ENCODE results near the gene GLO1. TPM values are rescaled to one million over a fixed set of nuclear protein-coding genes. Genes with fewer than 3 reads are reported as not detected.
A peak's percentile ranks its signal among the peaks of the same experiment; 100 is the strongest.

Gene GLO1
- total and polyA plus RNA-seq, 9 of the 15 experiments (the other 6 are each of a cell fraction or from before 2014, with no cell fraction given) = 155 to 331 (median 203) TPM

DNA sequence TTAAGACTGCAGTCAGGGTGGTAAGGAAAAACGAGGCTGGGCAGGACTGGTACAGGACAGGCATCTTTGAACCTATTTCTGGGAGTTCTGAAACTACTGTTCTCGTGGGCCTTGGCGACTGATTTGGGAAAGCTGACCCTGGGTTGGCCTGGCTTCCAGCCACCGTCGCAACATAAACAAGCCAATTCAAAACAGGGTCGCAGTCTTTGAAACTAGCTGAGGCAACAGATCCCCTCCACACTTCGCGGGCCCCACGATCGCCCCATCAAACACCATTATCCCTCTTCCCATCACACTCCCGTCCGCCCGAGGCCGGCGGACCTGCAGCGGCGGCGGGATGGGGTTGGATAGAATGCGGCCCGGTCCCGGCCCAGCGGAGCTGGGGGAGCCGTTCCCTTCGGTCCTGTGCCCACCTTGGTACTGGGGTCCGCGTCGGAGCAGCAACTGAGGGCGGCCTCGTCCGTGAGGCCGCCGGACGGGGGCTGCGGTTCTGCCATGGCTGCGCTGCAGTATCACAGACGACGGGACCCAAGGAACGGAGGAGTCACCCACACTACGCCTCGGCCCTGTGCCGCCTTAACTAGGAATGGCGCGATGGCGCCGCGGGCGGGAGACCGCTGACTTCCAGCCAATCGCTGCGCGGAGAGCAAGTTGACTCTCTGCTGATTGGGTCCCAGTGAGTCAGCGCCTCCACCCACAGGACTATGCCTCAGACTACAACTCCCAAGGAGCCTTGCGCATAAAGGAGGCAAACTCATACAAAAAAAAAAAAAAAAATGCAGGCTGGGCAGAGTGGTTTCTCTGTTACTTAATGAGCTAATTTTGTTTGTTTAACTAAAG, at the start of gene GLO1 (continued):
- TF ChIP-seq, protein P1, sequence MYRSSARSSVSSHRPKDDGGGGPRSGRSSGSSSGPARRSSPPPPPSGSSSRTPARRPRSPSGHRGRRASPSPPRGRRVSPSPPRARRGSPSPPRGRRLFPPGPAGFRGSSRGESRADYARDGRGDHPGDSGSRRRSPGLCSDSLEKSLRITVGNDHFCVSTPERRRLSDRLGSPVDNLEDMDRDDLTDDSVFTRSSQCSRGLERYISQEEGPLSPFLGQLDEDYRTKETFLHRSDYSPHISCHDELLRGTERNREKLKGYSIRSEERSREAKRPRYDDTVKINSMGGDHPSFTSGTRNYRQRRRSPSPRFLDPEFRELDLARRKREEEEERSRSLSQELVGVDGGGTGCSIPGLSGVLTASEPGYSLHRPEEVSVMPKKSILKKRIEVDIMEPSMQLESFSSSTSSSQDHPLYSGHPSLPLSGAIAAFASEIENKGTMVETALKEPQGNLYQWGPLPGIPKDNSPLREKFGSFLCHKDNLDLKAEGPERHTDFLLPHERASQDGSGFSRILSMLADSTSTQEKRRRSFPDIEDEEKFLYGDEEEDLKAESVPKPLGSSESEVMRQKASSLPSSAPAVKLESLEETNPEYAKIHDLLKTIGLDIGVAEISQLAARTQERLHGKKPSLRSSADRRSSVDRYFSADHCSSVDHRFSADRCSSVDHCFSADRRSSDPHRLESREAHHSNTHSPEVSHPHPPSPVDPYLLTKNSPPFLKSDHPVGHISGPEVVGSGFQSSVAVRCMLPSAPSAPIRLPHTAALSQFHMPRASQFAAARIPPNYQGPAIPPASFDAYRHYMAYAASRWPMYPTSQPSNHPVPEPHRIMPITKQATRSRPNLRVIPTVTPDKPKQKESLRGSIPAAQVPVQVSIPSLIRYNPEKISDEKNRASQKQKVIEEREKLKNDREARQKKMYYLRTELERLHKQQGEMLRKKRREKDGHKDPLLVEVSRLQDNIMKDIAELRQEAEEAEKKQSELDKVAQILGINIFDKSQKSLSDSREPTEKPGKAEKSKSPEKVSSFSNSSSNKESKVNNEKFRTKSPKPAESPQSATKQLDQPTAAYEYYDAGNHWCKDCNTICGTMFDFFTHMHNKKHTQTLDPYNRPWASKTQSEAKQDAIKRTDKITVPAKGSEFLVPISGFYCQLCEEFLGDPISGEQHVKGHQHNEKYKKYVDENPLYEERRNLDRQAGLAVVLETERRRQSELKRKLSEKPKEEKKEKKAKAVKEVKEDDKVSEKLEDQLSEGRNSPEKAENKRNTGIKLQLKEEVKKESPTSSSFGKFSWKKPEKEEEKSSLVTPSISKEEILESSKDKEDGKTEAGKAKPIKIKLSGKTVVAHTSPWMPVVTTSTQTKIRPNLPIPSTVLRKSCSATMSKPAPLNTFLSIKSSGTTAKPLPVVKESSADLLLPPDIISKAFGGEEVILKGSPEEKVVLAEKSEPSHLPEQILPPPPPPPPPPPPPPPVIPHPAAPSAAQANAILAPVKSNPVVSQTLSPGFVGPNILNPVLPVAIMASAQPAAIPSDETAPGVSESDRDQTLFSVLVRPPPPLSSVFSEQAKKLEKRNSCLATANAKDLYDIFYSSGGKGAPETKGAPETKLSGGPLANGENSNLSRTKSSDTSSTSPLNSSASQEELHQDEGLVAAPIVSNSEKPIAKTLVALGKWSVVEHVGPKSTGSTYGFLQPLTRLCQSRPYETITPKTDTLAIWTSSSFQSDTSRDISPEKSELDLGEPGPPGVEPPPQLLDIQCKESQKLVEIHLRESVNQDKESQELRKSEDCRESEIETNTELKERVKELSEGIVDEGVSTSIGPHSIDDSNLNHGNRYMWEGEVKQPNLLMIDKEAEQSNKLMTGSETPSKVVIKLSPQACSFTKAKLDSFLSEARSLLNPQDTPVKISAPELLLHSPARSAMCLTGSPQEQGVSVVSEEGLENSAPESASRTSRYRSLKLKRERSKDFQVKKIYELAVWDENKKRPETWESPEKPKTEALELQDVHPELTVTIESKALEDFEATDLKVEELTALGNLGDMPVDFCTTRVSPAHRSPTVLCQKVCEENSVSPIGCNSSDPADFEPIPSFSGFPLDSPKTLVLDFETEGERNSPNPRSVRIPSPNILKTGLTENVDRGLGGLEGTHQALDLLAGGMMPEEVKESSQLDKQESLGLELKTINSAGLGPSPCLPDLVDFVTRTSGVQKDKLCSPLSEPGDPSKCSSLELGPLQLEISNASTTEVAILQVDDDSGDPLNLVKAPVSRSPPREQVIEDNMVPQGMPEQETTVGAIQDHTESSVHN (IDR thresholded peaks at IDR 0.05; ENCODE audit: borderline replicate concordance in 1 of 2, low read depth in 1 of 2) = peak in 1 of 2 experiments; percentile 75; a peak in 1 of 4 replicates
- TF ChIP-seq STAT5A (IDR thresholded peaks at IDR 0.05; ENCODE audit: borderline replicate concordance, low read length) (no peak; the same call in 1 of the 2 replicates), ZSCAN32 (CRISPR knock-in tag; IDR thresholded peaks at IDR 0.05) (no peak), FOSL1 (tag; conservative IDR thresholded peaks at IDR 0.05) (peak; percentile 88), OTX1 (CRISPR knock-in tag; IDR thresholded peaks at IDR 0.05) (no peak), BRF1 (IDR thresholded peaks at IDR 0.05; ENCODE audit: borderline replicate concordance, extremely low read depth, insufficient read length) (no peak), MAFF (IDR thresholded peaks at IDR 0.05; ENCODE audit: low read length) (peak; percentile 36; the same call in 1 of the 2 replicates), THRAP3 (IDR thresholded peaks at IDR 0.05; ENCODE audit: borderline replicate concordance) (no peak), TAF9B (IDR thresholded peaks at IDR 0.05; ENCODE audit: partially characterized antibody) (peak; percentile 81), CREB1 (IDR thresholded peaks at IDR 0.05) (peak; percentile 49), CREB1 (CRISPR knock-in tag; IDR thresholded peaks at IDR 0.05) (peak; percentile 74), SMARCB1 (IDR thresholded peaks at IDR 0.05; ENCODE audit: insufficient read length, low read depth) (no peak), SRSF1 (IDR thresholded peaks at IDR 0.05; ENCODE audit: low read depth, low read length) (peak; percentile 73; the same call in 1 of the 2 replicates), GATA2 (CRISPR knock-in tag; IDR thresholded peaks at IDR 0.05) (no peak)
- TF ChIP-seq, protein P2, sequence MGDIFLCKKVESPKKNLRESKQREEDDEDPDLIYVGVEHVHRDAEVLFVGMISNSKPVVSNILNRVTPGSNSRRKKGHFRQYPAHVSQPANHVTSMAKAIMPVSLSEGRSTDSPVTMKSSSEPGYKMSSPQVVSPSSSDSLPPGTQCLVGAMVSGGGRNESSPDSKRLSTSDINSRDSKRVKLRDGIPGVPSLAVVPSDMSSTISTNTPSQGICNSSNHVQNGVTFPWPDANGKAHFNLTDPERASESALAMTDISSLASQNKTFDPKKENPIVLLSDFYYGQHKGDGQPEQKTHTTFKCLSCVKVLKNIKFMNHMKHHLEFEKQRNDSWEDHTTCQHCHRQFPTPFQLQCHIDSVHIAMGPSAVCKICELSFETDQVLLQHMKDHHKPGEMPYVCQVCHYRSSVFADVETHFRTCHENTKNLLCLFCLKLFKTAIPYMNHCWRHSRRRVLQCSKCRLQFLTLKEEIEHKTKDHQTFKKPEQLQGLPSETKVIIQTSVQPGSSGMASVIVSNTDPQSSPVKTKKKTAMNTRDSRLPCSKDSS (IDR thresholded peaks at IDR 0.05; ENCODE audit: low read depth, partially characterized antibody) = no peak
